Activated CD8-positive, alpha-beta T cell treated with anti-CD3 and anti-CD28 coated beads for 36 hours (primary cell): ENCODE data around the gene ZCCHC24. TPM values are rescaled to one million over a fixed set of nuclear protein-coding genes. Genes with fewer than 3 reads are reported as not detected.

Source experiments
- ATAC-seq: fragments of 200-7000 bp; cut with Tn5 transposase; one replicate; pipeline ENCODE4 v1.10.0; 2021; ENCODE audit warnings: mild to moderate bottlenecking, moderate library complexity
- CTCF ChIA-PET: fragments of 350-600 bp; sonication (Branson Sonifier 250); formaldehyde crosslinking; loops from one replicate; lab custom pipeline; 2021; ENCODE audit warnings: antibody characterized with exemption; lab: Charles Lee
- POLR2A ChIA-PET: fragments of 350-600 bp; sonication (Branson Sonifier 250); formaldehyde crosslinking; loops from one replicate; lab custom pipeline; 2021; ENCODE audit warnings: antibody characterized with exemption; lab: Charles Lee
- DNase-seq: peaks from one replicate; pipeline ENCODE4 v3.0.0-alpha.2; 2020
- H3K27ac Mint-ChIP-seq: one replicate; pipeline ENCODE4 v1.8.0; 2021; ENCODE audit warnings: mild to moderate bottlenecking, mixed read lengths
- H3K27me3 Mint-ChIP-seq: one replicate; pipeline ENCODE4 v1.8.0; 2021; ENCODE audit warnings: mixed read lengths
- H3K36me3 Mint-ChIP-seq: one replicate; pipeline ENCODE4 v1.8.0; 2021; ENCODE audit warnings: low read depth, mixed read lengths
- H3K4me1 Mint-ChIP-seq: one replicate; pipeline ENCODE4 v1.8.0; 2021; ENCODE audit warnings: low read depth, mixed read lengths
- H3K4me3 Mint-ChIP-seq: one replicate; pipeline ENCODE4 v1.8.0; 2021; ENCODE audit warnings: mild to moderate bottlenecking, moderate library complexity, mixed read lengths
- H3K9me3 Mint-ChIP-seq: one replicate; pipeline ENCODE4 v1.8.0; 2021; ENCODE audit warnings: mixed read lengths
- intact Hi-C: fragments of 100-400 bp; cut with micrococcal nuclease; formaldehyde crosslinking; loops from one replicate; pipeline ENCODE4 v1.10.0; 2022
- total RNA-seq, 2 experiments: library from RNA; stranded (reverse); gene quantifications; one replicate each; pipeline ENCODE4 v1.2.3, GENCODE V29; 2021
- TF ChIP-seq, protein P1 (sequence below): fragments of 200-600 bp; IDR thresholded peaks from one replicate; pipeline ENCODE4 v1.8.0; 2022; ENCODE audit warnings: antibody characterized with exemption, mild to moderate bottlenecking

The ZCCHC24 gene
- total RNA-seq, 2 experiments from 2014 or later = 1.0 to 1.7 TPM

DNA sequence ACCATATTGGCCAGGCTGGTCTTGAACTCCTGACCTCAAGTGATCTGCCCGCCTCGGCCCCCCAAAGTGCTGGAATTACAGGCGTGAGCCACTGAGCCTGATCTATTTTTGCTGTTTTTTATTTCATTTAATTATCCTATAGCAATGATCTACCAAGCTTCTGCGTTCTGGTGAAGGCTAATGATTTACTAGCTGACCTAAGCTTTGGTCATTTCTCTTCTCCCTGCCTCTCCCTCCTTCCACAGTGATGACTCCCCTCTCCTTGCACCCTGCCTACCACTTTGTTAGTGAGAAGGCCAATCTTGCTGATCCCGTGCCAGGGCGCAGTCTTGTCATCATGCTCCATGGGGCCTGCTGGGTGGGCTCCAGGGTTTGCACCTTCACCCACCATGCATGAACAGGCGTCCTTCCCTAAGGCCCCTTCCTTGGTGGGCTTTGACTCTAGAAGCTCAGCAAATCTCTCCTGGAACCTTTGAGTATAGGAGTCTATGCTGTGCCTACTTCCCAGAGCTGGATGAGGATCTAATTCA, 11.9 kb upstream of the ZCCHC24 start:
- intact Hi-C loops = no loop called here
- Mint-ChIP-seq H3K9me3 (no peaks in the 10 kb centered on the region), H3K4me3 (no peak overlapping the region), H3K36me3 (no peaks in the 10 kb centered on the region), H3K4me1 (no peaks in the 10 kb centered on the region), H3K27me3 (peaks cover 7% of the 10 kb centered on the region), H3K27ac (no peak overlapping the region)
- ChIA-PET CTCF (interaction anchor here (1.8 to 1.9 kb wide), 2 partner anchors 9 to 10 kb away, joined by 3 to 5 read pairs; no protein-coding TSS in a partner anchor), POLR2A (no interaction called here)
- no peak for DNase-seq
- ATAC-seq = no peak
- TF ChIP-seq, protein P1, sequence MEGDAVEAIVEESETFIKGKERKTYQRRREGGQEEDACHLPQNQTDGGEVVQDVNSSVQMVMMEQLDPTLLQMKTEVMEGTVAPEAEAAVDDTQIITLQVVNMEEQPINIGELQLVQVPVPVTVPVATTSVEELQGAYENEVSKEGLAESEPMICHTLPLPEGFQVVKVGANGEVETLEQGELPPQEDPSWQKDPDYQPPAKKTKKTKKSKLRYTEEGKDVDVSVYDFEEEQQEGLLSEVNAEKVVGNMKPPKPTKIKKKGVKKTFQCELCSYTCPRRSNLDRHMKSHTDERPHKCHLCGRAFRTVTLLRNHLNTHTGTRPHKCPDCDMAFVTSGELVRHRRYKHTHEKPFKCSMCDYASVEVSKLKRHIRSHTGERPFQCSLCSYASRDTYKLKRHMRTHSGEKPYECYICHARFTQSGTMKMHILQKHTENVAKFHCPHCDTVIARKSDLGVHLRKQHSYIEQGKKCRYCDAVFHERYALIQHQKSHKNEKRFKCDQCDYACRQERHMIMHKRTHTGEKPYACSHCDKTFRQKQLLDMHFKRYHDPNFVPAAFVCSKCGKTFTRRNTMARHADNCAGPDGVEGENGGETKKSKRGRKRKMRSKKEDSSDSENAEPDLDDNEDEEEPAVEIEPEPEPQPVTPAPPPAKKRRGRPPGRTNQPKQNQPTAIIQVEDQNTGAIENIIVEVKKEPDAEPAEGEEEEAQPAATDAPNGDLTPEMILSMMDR = no peak

DNA sequence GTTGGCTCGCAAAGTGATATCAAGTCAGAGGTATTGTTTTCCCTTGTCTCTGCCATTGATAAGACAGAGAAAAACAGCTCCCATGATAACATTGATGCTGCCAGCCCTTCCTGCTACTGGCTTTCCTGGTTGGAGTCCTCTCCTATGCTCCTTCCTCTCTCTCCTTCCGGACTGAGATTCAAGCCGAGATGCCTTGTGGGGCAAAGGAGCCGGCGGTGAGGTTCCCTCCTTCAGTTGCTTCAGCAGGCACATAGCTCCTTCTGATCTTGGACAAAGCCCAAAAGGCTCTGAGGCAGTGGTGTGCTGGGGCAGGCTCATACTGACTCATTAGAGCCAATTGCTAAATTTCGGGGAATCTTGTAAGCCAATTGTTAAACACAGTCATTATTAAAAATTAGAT, 8.8 kb upstream of the ZCCHC24 start:
- POLR2A ChIA-PET = interaction anchor here (0.8 to 1.1 kb wide), 2 partner anchors 41 to 80 kb away, joined by 3 read pairs; no protein-coding TSS in a partner anchor
- Mint-ChIP-seq H3K27ac (no peak overlapping the region), H3K27me3 (peaks cover 7% of the 10 kb centered on the region), H3K9me3 (no peaks in the 10 kb centered on the region), H3K4me1 (no peaks in the 10 kb centered on the region), H3K36me3 (no peaks in the 10 kb centered on the region), H3K4me3 (no peak overlapping the region)
- CTCF ChIA-PET = interaction anchor here (1.0 to 2.6 kb wide), 3 partner anchors 13 to 81 kb away, joined by 3 to 15 read pairs (median 7); no protein-coding TSS in a partner anchor
- TF ChIP-seq, protein P1 = no peak
- intact Hi-C loops = no loop called here
- no peak for ATAC-seq
- no peak for DNase-seq

DNA sequence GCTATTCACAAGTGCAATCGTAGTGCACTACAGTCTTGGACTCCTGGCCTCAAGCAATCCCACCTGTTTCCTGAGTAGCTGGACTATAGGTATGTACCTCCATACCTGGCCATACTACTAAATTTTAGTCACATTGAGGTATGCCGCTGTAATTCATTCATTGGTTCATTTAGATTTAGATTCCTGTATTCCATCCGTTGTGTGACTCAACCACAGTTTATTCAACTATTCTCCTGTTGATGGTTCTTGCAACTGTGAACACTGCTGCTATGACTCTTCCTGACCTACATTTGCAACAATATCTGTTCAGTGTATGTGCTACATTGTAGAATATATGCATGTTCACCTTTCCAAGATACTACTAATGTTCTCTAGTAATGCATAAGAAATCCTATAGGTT, 8.0 kb upstream of the ZCCHC24 start:
- TF ChIP-seq, protein P1 = no peak
- Mint-ChIP-seq H3K27me3 (peaks cover 5% of the 10 kb centered on the region), H3K27ac (no peak overlapping the region), H3K36me3 (no peaks in the 10 kb centered on the region), H3K4me1 (no peaks in the 10 kb centered on the region), H3K9me3 (no peaks in the 10 kb centered on the region), H3K4me3 (no peak overlapping the region)
- intact Hi-C loops = no loop called here
- ATAC-seq (no peak), DNase-seq (no peak)
- ChIA-PET CTCF (interaction anchor here (2.4 kb wide), 1 partner anchor 80 kb away, joined by 15 read pairs; no protein-coding TSS in a partner anchor), POLR2A (interaction anchor here (0.8 kb wide), 1 partner anchor 79 kb away, joined by 3 read pairs; no protein-coding TSS in a partner anchor)

DNA sequence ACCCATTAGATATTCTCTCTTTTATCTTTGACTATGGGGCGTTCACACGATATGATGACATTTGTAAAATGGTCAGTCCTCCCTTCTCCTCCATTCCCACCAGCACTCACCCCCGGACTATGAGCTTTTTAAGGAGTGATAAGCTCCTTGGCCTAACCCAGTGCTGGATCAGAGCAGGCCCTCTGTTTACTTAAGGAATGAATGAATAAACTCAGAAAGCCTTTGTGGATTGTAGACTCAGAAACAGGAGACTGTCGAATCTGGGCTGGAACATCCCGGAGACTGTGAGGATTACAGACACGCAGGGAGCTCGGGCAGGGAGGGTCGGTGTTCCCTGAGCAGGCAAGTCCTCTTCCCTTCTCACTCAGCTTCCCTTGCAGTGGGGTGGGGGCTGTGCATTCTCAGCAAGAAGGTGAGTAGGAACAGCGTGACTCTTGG, 6.8 kb upstream of the ZCCHC24 start:
- peaks cover 5% of the 10 kb centered on the region for H3K27me3 Mint-ChIP-seq
- H3K27ac Mint-ChIP-seq = no peak overlapping the region
- intact Hi-C loops = no loop called here
- ATAC-seq (no peak), DNase-seq (no peak)
- CTCF ChIA-PET = interaction anchor here (0.9 to 1.9 kb wide), 3 partner anchors 16 to 257 kb away, joined by 3 to 5 read pairs (median 4); no protein-coding TSS in a partner anchor
- TF ChIP-seq, protein P1 = no peak
- no peak overlapping the region for H3K4me3 Mint-ChIP-seq
- H3K4me1 Mint-ChIP-seq = no peaks in the 10 kb centered on the region
- POLR2A ChIA-PET = no interaction called here
- H3K36me3 Mint-ChIP-seq = no peaks in the 10 kb centered on the region
- H3K9me3 Mint-ChIP-seq = no peaks in the 10 kb centered on the region

DNA sequence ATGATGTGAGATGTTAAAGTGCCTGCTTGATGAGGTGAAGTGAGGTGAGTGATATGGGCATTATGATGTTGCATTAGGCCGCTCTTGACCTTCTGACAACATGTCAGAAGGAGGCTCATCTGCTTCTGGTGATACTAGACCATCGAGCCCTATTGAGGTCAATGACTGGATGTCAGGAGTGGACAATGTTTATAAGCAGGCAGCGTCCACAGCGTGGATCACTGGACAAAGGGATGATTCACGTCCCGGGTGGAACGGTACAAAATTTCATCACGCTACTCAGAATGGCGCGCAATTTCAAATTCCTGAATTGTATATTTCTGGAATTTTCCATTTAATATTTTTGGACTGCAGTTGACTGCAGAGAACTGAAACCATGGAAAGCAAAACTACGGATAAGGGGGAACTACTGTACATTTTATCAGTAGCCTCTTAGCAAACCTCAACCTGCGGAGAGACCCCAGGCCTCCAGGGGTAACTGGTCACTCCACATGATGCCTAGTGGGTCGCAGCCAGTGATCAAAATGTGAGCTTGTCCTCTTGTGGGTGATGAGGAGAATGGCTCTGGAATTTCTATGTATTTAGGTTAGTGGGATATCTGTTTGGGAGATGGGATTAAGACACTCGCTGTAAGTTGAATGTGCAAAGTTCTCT, 5.7 kb upstream of the ZCCHC24 start:
- no peak for DNase-seq
- Mint-ChIP-seq H3K4me3 (no peak overlapping the region), H3K27me3 (peaks cover 9% of the 10 kb centered on the region), H3K9me3 (no peaks in the 10 kb centered on the region), H3K4me1 (peaks cover 7% of the 10 kb centered on the region), H3K27ac (no peak overlapping the region), H3K36me3 (no peaks in the 10 kb centered on the region)
- ChIA-PET CTCF (interaction anchor here (1.9 kb wide), 1 partner anchor 17 kb away, joined by 5 read pairs; no protein-coding TSS in a partner anchor), POLR2A (no interaction called here)
- intact Hi-C loops = no loop called here
- TF ChIP-seq, protein P1 = no peak
- ATAC-seq = no peak
